HEK293T (cell line): Measurements from ENCODE around the gene OTUD3.
"Not testable (repeated sequence)": the region's sequence is repeated elsewhere in the genome, so short reads cannot be mapped to it uniquely, and the experiment has no call there.

Experiments
- CTCF ChIA-PET: fragments of 350-600 bp; formaldehyde crosslinking; extraction: SDS; loops from one replicate; lab custom pipeline; 2021; ENCODE audit warnings: antibody characterized with exemption, inconsistent platforms; lab: Yijun Ruan, JAX
- POLR2A ChIA-PET: fragments of 350-600 bp; formaldehyde crosslinking; extraction: SDS; loops from one replicate; lab custom pipeline; 2020; ENCODE audit warnings: antibody characterized with exemption, inconsistent platforms; lab: Yijun Ruan, JAX
- DNase-seq: peaks from one replicate; pipeline ENCODE4 v3.0.0; 2012; ENCODE audit warnings: mixed read lengths; ENCODE audit errors: extremely low spot score
- ARNT ChIP-seq: fragments of 450-650 bp; IDR thresholded peaks from 2 replicates; pipeline ENCODE4 v1.6.1; 2017; ENCODE audit warnings: mild to moderate bottlenecking
- BHLHE40 ChIP-seq: fragments of 450-650 bp; IDR thresholded peaks from 2 replicates; pipeline ENCODE4 v1.6.1; 2016; ENCODE audit warnings: mild to moderate bottlenecking, moderate library complexity, borderline replicate concordance
- CTBP1 ChIP-seq: fragments of 450-650 bp; IDR thresholded peaks from 2 replicates; pipeline ENCODE4 v1.6.1; 2016; ENCODE audit warnings: borderline replicate concordance
- ELF4 ChIP-seq: fragments of 450-650 bp; IDR thresholded peaks from 2 replicates; pipeline ENCODE4 v1.6.1; 2017; ENCODE audit warnings: antibody characterized with exemption
- FOXA1 ChIP-seq: fragments of 450-650 bp; IDR thresholded peaks from 2 replicates; pipeline ENCODE4 v1.6.1; 2016; ENCODE audit warnings: mild to moderate bottlenecking
- FOXK2 ChIP-seq: fragments of 450-650 bp; IDR thresholded peaks from 2 replicates; pipeline ENCODE4 v1.6.1; 2016; ENCODE audit warnings: mild to moderate bottlenecking
- FOXM1 ChIP-seq: fragments of 450-650 bp; IDR thresholded peaks from 2 replicates; pipeline ENCODE4 v1.6.1; 2017; ENCODE audit warnings: mild to moderate bottlenecking, borderline replicate concordance
- HDGF ChIP-seq: fragments of 450-650 bp; IDR thresholded peaks from 2 replicates; pipeline ENCODE4 v1.6.1; 2017; ENCODE audit warnings: antibody characterized with exemption, borderline replicate concordance
- L3MBTL2 ChIP-seq: fragments of 450-650 bp; conservative IDR thresholded peaks from 2 replicates; pipeline ENCODE4 v1.6.1; 2016; ENCODE audit warnings: mild to moderate bottlenecking
- LEF1 ChIP-seq: fragments of 450-650 bp; IDR thresholded peaks from 2 replicates; pipeline ENCODE4 v1.6.1; 2017; ENCODE audit warnings: mild to moderate bottlenecking, borderline replicate concordance
- NFRKB ChIP-seq: fragments of 450-650 bp; IDR thresholded peaks from 2 replicates; pipeline ENCODE4 v1.6.1; 2016; ENCODE audit warnings: mild to moderate bottlenecking, moderate library complexity
- SP1 ChIP-seq: fragments of 450-650 bp; IDR thresholded peaks from 2 replicates; pipeline ENCODE4 v1.6.1; 2017
- SUZ12 ChIP-seq: fragments of 450-650 bp; IDR thresholded peaks from 2 replicates; pipeline ENCODE4 v1.6.1; 2016; ENCODE audit warnings: mild to moderate bottlenecking
- TARDBP ChIP-seq: fragments of 450-650 bp; IDR thresholded peaks from 2 replicates; pipeline ENCODE4 v1.6.1; 2016
- ZNF384 ChIP-seq: fragments of 450-650 bp; IDR thresholded peaks from 2 replicates; pipeline ENCODE4 v1.6.1; 2016
- TF ChIP-seq, protein P1 (sequence below): fragments of 450-650 bp; IDR thresholded peaks from 2 replicates; pipeline ENCODE4 v1.6.1; 2016

OTUD3 gene

DNA sequence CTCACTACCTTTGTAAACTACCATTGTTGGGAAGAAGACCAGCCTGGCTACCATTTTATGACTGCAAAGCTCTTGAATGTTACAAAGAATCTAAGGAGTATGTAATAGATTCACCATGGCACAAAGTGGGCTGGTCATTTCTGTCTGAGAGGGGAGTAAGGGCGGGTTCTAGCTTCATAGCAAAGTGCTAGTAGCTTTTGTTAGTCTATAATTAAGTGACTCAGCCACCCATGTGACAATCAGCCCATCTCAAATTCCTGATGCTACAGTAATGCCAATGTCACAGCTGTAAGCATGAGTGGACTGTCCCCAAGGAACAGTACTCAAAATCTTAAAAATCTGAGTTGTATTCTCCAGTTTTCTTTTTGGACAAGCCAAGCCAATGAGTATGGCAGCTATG, 15.4 kb upstream of the OTUD3 start:
- ChIA-PET POLR2A (interaction anchor here (1.1 to 2.2 kb wide), 2 partner anchors 10 to 15 kb away, joined by 3 to 11 read pairs; partner anchors contain the start of gene OTUD3), CTCF (interaction anchor here (1.5 kb wide), 1 partner anchor 15 kb away, joined by 7 read pairs; the partner anchor contains the start of gene OTUD3)
- no peak for DNase-seq
- TF ChIP-seq HDGF (no peak), BHLHE40 (no peak), ELF4 (no peak)

DNA sequence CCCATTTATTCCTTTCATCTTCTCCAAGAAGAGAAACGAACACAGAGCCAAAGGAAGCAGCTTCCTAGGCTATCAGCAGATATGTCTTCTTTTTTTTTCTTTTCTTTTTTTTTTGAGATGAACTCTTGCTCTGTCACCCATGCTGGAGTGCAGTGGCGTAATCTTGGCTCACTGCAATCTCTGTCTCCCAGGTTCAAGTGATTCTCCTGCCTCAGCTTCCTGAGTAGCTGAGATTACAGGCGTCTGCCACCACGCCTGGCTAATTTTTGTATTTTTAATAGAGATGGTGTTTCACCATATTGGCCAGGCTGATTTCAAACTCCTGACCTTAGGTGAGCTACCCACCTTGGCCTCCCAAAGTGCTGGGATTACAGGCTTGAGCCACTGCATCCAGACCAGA, 13.6 kb upstream of the OTUD3 start:
- DNase-seq, CTCF ChIA-PET, POLR2A ChIA-PET: not testable (repeated sequence)

DNA sequence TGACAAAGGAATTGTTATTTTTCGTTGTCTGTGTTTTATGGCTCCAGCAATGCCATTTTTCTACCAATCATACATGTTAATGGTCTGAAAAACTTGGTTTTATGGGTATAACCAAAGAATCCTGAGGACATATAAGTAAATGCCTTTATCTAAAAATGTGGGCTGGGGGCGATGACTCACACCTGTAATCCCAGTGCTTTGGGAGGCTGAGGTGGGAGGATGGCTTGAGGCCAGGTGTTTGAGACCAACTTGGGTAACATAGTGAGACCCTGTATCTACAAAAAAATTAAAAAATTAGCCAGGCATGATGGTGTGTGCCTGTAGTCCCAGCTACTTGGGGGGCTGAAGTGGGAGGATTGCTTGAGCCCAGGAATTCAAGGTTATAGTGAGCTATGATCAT, 12.7 kb upstream of the OTUD3 start:
- CTCF ChIA-PET, DNase-seq, POLR2A ChIA-PET: not testable (repeated sequence)

DNA sequence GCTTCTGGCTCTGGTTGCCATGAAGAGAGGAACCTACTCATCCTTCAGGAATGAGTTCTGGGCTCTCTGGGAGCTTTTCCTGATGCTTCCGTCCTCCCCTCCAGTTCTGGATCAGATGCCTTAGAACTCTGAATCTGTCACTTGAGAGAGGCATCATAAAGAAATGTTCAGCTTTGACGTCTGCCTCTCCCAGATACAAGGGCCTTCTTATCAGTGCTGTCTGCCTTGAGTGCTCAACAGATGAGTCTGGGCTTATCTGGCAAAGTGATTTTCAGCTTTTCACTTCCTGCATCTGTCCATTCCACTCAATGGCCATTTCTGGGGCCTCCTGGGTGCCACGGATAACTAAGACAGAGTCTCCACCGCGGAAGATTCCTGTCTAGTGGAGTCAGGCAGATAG, 12.3 kb upstream of the OTUD3 start:
- no peak for TF ChIP-seq FOXM1
- no peak for TF ChIP-seq ZNF384
- no peak for TF ChIP-seq HDGF
- TF ChIP-seq BHLHE40 = no peak
- no peak for TF ChIP-seq FOXA1
- no peak for TF ChIP-seq SUZ12
- TF ChIP-seq FOXK2 = no peak
- no peak for TF ChIP-seq ARNT
- TF ChIP-seq ELF4 = no peak
- no peak for DNase-seq
- CTCF ChIA-PET = no interaction called here
- POLR2A ChIA-PET = no interaction called here

DNA sequence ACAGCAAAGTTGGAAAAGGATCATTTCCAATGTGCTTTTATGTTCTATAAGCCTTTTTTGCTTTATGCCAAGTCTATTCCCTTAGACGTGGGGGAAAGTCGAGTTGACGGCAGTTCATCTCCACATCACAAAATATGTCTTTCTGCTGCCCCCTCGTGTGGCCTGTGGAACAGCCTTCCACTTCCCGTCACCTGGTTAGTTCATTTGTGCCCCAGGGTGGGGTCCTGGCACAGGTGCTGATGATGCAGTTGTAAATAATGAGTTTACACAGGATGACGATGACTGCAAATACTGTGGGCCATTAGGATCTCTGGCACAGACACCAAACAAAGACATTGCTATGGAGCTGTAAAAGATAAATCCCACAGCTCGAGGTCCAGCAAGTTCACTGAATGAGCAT, 10.0 kb upstream of the OTUD3 start:
- CTCF ChIA-PET = no interaction called here
- POLR2A ChIA-PET = interaction anchor here (0.7 kb wide), 2 partner anchors 10 to 11 kb away, joined by 3 read pairs; partner anchors contain the start of gene OTUD3
- DNase-seq = no peak
- TF ChIP-seq CTBP1 (no peak), SP1 (no peak), BHLHE40 (no peak), LEF1 (no peak), NFRKB (no peak), FOXM1 (no peak), SUZ12 (no peak), ARNT (no peak), TARDBP (no peak), HDGF (no peak)
- TF ChIP-seq, protein P1, sequence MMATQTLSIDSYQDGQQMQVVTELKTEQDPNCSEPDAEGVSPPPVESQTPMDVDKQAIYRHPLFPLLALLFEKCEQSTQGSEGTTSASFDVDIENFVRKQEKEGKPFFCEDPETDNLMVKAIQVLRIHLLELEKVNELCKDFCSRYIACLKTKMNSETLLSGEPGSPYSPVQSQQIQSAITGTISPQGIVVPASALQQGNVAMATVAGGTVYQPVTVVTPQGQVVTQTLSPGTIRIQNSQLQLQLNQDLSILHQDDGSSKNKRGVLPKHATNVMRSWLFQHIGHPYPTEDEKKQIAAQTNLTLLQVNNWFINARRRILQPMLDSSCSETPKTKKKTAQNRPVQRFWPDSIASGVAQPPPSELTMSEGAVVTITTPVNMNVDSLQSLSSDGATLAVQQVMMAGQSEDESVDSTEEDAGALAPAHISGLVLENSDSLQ = no peak

DNA sequence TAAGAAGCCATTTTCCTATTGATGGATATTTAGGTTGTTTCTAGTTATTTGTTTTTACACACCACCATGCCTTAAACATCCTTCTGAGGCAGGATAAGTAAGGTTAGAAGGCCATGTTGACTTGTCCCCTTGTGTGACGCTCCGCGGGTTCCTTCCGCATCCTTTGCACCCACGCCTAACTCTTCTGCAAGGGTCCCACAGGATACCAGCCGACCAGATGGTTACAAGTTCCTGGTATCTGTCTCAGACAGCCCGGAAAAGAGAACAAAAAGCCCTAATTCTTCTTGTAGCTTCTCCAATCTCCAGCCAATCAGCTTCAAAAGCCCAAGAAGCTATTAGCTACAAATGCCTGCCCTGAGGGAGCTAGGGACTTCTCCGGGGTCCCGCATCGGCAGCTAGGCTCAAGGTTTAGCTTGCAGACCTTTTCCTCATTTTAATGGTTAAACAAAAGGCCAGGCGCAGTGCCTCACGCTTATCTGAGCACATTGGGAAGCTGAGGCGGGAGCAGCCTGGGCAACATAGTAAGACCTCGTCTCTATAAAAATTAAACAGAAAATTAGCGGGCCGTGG, 4.9 kb upstream of the OTUD3 start:
- ChIA-PET CTCF (no interaction called here), POLR2A (no interaction called here)
- no peak for DNase-seq
- TF ChIP-seq ZNF384 (no peak), SP1 (no peak), ELF4 (no peak), FOXA1 (no peak), FOXK2 (no peak), ARNT (no peak), BHLHE40 (no peak), TARDBP (no peak), LEF1 (no peak), FOXM1 (no peak), HDGF (no peak), L3MBTL2 (no peak), CTBP1 (no peak), NFRKB (no peak), SUZ12 (no peak)
- TF ChIP-seq, protein P1 = no peak

DNA sequence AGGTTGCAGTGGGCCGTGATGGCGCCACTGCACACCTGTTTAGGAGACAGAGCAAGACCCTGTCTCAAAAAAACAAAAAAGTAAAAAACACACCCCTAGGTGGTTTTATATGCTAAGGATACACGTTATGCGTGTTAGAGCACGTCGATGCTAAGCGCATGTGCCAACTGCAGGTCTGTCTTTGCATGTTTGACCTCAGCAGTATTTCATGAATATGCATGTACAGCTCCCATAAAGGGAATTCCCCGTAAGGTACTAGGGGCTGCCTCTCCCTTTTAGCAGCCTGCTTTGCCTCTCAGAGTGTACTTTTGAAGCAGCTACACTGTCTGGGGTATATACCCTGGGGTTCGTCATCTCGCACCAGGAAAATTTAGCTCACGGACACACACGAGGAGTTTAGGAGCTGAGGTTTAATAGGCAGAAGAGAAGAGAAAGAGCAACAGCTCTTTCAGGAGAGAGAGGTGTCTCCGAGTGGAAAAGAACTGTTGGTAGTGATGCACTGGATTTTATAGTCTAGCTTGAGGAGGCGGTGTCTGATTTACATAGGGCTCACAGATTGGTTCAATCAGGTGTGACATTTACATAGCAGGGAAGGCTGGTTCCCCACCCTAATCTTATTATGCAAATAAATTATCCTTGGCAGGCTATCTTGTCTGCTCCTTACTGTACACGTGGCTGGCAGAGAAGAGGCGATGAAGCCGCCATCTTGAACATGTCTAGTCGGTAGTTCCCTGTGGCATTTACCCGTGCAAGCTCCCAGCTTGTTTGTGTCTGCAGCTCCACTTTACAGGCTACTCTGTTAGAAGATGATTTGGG, 4.2 kb upstream of the OTUD3 start:
- CTCF ChIA-PET = no interaction called here
- POLR2A ChIA-PET = no interaction called here
- TF ChIP-seq SP1 = no peak
- TF ChIP-seq NFRKB = no peak
- TF ChIP-seq BHLHE40 = no peak
- TF ChIP-seq LEF1 = no peak
- TF ChIP-seq TARDBP = no peak
- TF ChIP-seq, protein P1 = no peak
- no peak for TF ChIP-seq HDGF
- TF ChIP-seq FOXA1 = no peak
- TF ChIP-seq FOXM1 = no peak
- no peak for TF ChIP-seq ZNF384
- TF ChIP-seq L3MBTL2 = no peak
- no peak for TF ChIP-seq FOXK2
- no peak for TF ChIP-seq CTBP1
- TF ChIP-seq ARNT = no peak
- TF ChIP-seq SUZ12 = no peak
- no peak for DNase-seq
